ENCODE results near the gene FRG2C. TPM values are rescaled to one million over a fixed set of nuclear protein-coding genes. Genes with fewer than 3 reads are reported as not detected.
A peak's percentile ranks its signal among the peaks of the same experiment; 100 is the strongest.
"Not testable (repeated sequence)": the region's sequence is repeated elsewhere in the genome, so short reads cannot be mapped to it uniquely, and the experiment has no call there.

The FRG2C gene
- total RNA-seq (not detected), polyA plus RNA-seq (not detected)
- long read RNA-seq, donor 1, result 0 reads
- long read RNA-seq, donor 2, result 0 reads

DNA sequence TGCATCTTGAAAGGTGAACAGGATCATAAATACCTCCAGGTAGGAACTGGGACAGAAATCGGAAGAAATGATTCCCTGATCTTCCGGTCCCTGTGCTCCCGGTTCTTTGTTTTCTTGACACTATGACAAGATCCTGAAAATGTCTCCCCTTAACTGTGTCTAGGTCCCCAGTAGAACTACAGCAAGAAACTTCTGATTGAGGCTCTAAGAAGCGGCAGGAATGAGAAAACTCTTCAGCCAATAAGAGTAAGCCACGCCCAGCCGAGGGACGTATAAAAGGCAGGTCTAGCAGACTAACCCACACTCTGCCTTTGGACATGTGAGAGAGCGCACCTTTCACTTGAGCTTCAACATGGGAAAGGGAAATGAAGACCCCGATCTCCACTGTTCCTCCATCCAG lies at the start of gene FRG2C:
Gene FRG2C, plus strand, starts transcription at position 301 of the 400 bp plus-strand sequence. Its CDS starts 52 bp downstream, at position 353.
- H3K27ac ChIP-seq (ENCODE audit: low read depth in 1 of 2, low read length in 2 of 2); H3K4me1 ChIP-seq (ENCODE audit: control insufficient read depth in 1 of 2, insufficient read depth in 2 of 2, low read length in 2 of 2); H3K27me3 ChIP-seq (ENCODE audit: control insufficient read depth in 1 of 2, insufficient read depth in 2 of 2, low read length in 1 of 2); intact Hi-C loops (cut with DNase I); H3K36me3 ChIP-seq (ENCODE audit: control insufficient read depth in 1 of 2, insufficient read depth in 2 of 2, low read length in 1 of 2); H3K4me3 ChIP-seq (ENCODE audit: low read length in 2 of 2); ATAC-seq (ENCODE audit: low FRiP score); DNase-seq; H3K9me3 ChIP-seq (ENCODE audit: control insufficient read depth, low read length): not testable (repeated sequence)
- WGBS, 2 donors, result 70 to 77% methylated on average over 8 to 9 of the region's 9 CpGs

- ATAC-seq (ENCODE audit: low FRiP score); H3K27ac ChIP-seq (ENCODE audit: low read depth in 1 of 2, low read length in 2 of 2); H3K27me3 ChIP-seq (ENCODE audit: control insufficient read depth in 1 of 2, insufficient read depth in 2 of 2, low read length in 1 of 2); H3K4me1 ChIP-seq (ENCODE audit: control insufficient read depth in 1 of 2, insufficient read depth in 2 of 2, low read length in 2 of 2); intact Hi-C loops (cut with DNase I); H3K9me3 ChIP-seq (ENCODE audit: control insufficient read depth, low read length); H3K36me3 ChIP-seq (ENCODE audit: control insufficient read depth in 1 of 2, insufficient read depth in 2 of 2, low read length in 1 of 2): not testable (repeated sequence)
- DNase-seq, result peak; percentile 91 to 93
- WGBS, 2 donors, result 2 to 4% methylated on average over 32 to 43 of the region's 43 CpGs
- peak overlapping the region; percentile 11 to 61 for H3K4me3 ChIP-seq (ENCODE audit: low read length in 2 of 2)
Measured at GRCh38 chr3:75618666-75619305, 45.3 kb upstream of the FRG2C start.

GRCh38 chr3:75619481-75620031 lies 44.6 kb upstream of the FRG2C start:
- peak in 1 of 2 donors; percentile 50 for DNase-seq
- not testable (repeated sequence) for ATAC-seq (ENCODE audit: low FRiP score)
- 1% methylated on average over 50 to 52 of the region's 52 CpGs for WGBS, 2 donors

DNA sequence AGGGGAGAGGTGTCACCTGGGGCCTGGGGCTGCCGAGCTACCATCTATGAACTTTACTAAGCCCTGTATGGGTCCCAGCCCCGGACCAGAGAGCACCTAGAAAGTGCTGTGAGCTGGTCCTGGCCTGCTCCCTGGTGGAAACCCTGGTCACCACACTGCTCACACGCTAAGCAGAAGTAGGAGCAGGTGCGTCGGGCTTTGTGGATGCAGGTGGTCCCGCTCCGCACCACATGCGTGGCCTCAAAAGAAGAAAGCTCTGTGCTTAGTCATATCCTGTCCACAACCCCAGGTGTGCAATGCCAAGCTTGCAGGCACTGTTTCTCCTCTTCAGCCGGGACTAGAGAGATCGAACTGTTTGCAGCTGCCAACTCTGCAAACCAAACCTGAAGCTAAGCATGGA lies 42.4 kb upstream of the FRG2C start:
- H3K9me3 ChIP-seq (ENCODE audit: control insufficient read depth, low read length); H3K27me3 ChIP-seq (ENCODE audit: control insufficient read depth in 1 of 2, insufficient read depth in 2 of 2, low read length in 1 of 2); ATAC-seq (ENCODE audit: low FRiP score); DNase-seq; H3K4me3 ChIP-seq (ENCODE audit: low read length in 2 of 2); H3K4me1 ChIP-seq (ENCODE audit: control insufficient read depth in 1 of 2, insufficient read depth in 2 of 2, low read length in 2 of 2); H3K27ac ChIP-seq (ENCODE audit: low read depth in 1 of 2, low read length in 2 of 2); H3K36me3 ChIP-seq (ENCODE audit: control insufficient read depth in 1 of 2, insufficient read depth in 2 of 2, low read length in 1 of 2); intact Hi-C loops (cut with DNase I): not testable (repeated sequence)
- 73 to 82% methylated on average over 10 of the region's 10 CpGs for WGBS, 2 donors

More at GRCh38 chr3:75619481-75620031, 44.6 kb upstream of the FRG2C start:
- H3K4me1 ChIP-seq (ENCODE audit: control insufficient read depth in 1 of 2, insufficient read depth in 2 of 2, low read length in 2 of 2); H3K36me3 ChIP-seq (ENCODE audit: control insufficient read depth in 1 of 2, insufficient read depth in 2 of 2, low read length in 1 of 2); H3K27me3 ChIP-seq (ENCODE audit: control insufficient read depth in 1 of 2, insufficient read depth in 2 of 2, low read length in 1 of 2); H3K27ac ChIP-seq (ENCODE audit: low read depth in 1 of 2, low read length in 2 of 2); H3K9me3 ChIP-seq (ENCODE audit: control insufficient read depth, low read length); intact Hi-C loops (cut with DNase I): not testable (repeated sequence)
- H3K4me3 ChIP-seq (ENCODE audit: low read length in 2 of 2), result peak overlapping the region in 1 of 2 donors; percentile 49

DNA sequence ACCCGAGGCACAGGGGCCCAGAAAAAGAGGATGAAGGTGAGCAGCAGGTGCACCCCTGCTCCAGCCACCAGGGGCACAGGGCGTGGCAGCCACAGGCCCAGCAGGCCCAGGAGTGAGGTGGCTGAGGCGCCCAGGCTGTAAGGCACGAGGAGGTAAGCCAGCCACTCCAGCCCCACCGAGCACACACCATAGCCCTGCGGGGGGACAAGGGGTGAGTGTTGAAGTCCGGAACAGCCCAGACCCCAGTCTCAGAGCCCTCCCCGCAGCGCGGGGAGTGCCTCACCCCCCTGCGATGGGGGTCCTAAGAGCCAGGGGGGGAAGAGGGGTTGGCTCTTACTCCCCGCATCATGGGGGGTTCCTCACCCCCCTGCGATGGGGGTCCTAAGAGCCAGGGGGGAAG lies 40.5 kb upstream of the FRG2C start:
- ATAC-seq (ENCODE audit: low FRiP score); H3K9me3 ChIP-seq (ENCODE audit: control insufficient read depth, low read length); H3K36me3 ChIP-seq (ENCODE audit: control insufficient read depth in 1 of 2, insufficient read depth in 2 of 2, low read length in 1 of 2); intact Hi-C loops (cut with DNase I); H3K4me3 ChIP-seq (ENCODE audit: low read length in 2 of 2); DNase-seq; H3K27ac ChIP-seq (ENCODE audit: low read depth in 1 of 2, low read length in 2 of 2); H3K4me1 ChIP-seq (ENCODE audit: control insufficient read depth in 1 of 2, insufficient read depth in 2 of 2, low read length in 2 of 2); H3K27me3 ChIP-seq (ENCODE audit: control insufficient read depth in 1 of 2, insufficient read depth in 2 of 2, low read length in 1 of 2): not testable (repeated sequence)
- WGBS, 2 donors, result 78 to 85% methylated on average over 12 to 13 of the region's 13 CpGs

DNA sequence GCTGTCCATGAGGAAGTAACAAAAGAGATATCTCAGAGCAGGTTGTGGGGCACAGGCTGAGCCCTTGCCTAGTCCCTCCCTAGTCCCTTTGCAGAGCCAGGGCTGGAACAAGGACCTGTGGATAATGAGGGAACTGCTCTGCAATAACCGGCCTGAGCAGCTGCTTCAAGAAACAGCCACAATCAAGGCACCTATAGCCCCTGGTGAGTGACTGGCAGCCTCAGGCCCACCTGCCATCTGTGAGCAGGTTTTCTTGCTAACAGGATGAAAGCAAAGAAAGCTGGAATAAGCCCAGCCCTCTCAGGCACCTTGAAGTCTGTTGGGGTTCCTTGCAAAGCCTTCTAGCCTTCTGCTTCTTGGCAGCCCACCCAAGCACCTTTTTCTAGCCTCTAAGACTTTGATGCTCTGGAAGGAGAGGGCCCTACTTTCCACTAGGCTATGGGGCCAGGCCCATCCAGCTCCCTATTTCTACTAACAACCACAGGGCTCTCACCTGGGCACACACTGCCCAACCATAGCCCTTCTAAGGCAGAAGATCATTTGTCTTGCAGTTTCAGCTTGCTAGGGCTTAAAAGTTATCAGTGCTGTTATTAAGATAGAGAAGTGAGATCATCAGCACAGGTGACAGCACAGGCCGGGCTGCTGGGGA lies 33.1 kb upstream of the FRG2C start:
- H3K4me1 ChIP-seq (ENCODE audit: control insufficient read depth in 1 of 2, insufficient read depth in 2 of 2, low read length in 2 of 2); ATAC-seq (ENCODE audit: low FRiP score); DNase-seq; intact Hi-C loops (cut with DNase I); H3K27ac ChIP-seq (ENCODE audit: low read depth in 1 of 2, low read length in 2 of 2); H3K4me3 ChIP-seq (ENCODE audit: low read length in 2 of 2); H3K36me3 ChIP-seq (ENCODE audit: control insufficient read depth in 1 of 2, insufficient read depth in 2 of 2, low read length in 1 of 2); H3K9me3 ChIP-seq (ENCODE audit: control insufficient read depth, low read length); H3K27me3 ChIP-seq (ENCODE audit: control insufficient read depth in 1 of 2, insufficient read depth in 2 of 2, low read length in 1 of 2): not testable (repeated sequence)
- 61 to 70% methylated on average over 2 of the region's 2 CpGs for WGBS, 2 donors

DNA sequence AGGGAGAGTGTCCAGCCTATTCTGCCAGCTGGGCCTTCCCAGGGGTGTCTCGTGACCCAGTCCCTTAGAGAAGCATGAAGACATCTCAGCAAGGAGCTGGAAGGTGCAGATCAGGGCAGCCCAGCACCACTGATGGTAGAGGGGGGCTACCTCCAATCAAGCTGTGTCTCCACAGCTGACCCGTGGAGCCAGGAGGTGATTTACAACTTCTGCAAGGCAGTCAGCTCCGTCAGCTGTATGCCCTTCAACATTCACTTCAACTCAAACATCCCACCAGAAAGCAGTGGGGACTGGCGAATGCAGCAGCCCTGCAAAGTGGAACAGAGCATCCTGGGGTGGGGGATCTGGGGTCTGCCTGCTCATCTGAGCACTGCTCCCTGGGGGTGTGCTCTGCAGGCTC lies 32.6 kb upstream of the FRG2C start:
- H3K4me3 ChIP-seq (ENCODE audit: low read length in 2 of 2), result no peak overlapping the region
- no peaks in the 10 kb centered on the region for H3K27me3 ChIP-seq (ENCODE audit: control insufficient read depth in 1 of 2, insufficient read depth in 2 of 2, low read length in 1 of 2)
- no peak overlapping the region for H3K27ac ChIP-seq (ENCODE audit: low read depth in 1 of 2, low read length in 2 of 2)
- DNase-seq, result no peak
- H3K36me3 ChIP-seq (ENCODE audit: control insufficient read depth in 1 of 2, insufficient read depth in 2 of 2, low read length in 1 of 2), result no peaks in the 10 kb centered on the region
- H3K9me3 ChIP-seq (ENCODE audit: control insufficient read depth, low read length), result no peaks in the 10 kb centered on the region
- no peaks in the 10 kb centered on the region for H3K4me1 ChIP-seq (ENCODE audit: control insufficient read depth in 1 of 2, insufficient read depth in 2 of 2, low read length in 2 of 2)
- intact Hi-C loops (cut with DNase I), result no loop called here
- ATAC-seq (ENCODE audit: low FRiP score), result no peak
- WGBS, 2 donors, result 72 to 74% methylated on average over 4 of the region's 4 CpGs

GRCh38 chr3:75638947-75639346 lies 25.2 kb upstream of the FRG2C start:
- H3K4me3 ChIP-seq (ENCODE audit: low read length in 2 of 2); DNase-seq; ATAC-seq (ENCODE audit: low FRiP score); H3K9me3 ChIP-seq (ENCODE audit: control insufficient read depth, low read length); H3K36me3 ChIP-seq (ENCODE audit: control insufficient read depth in 1 of 2, insufficient read depth in 2 of 2, low read length in 1 of 2); H3K4me1 ChIP-seq (ENCODE audit: control insufficient read depth in 1 of 2, insufficient read depth in 2 of 2, low read length in 2 of 2); intact Hi-C loops (cut with DNase I); H3K27ac ChIP-seq (ENCODE audit: low read depth in 1 of 2, low read length in 2 of 2); H3K27me3 ChIP-seq (ENCODE audit: control insufficient read depth in 1 of 2, insufficient read depth in 2 of 2, low read length in 1 of 2): not testable (repeated sequence)
- 87 to 90% methylated on average over 9 to 10 of the region's 10 CpGs for WGBS, 2 donors

Measured in aorta (tissue), 5 donors.